Activated CD8-positive, alpha-beta memory T cell treated with anti-CD3 and anti-CD28 coated beads, Interleukin-2, amount 10 ng/mL, durations not matched to agents 7 days and 5 days (primary cell): ENCODE measurements around the gene KXD1. TPM values are rescaled to one million over a fixed set of nuclear protein-coding genes. Genes with fewer than 3 reads are reported as not detected.
"Not testable (repeated sequence)": the region's sequence is repeated elsewhere in the genome, so short reads cannot be mapped to it uniquely, and the experiment has no call there.

Experiments
- ATAC-seq: fragments of 150-1000 bp; cut with Tn5 transposase; one replicate; pipeline ENCODE4 v1.10.0; 2021; ENCODE audit warnings: moderate library complexity
- CTCF ChIA-PET: fragments of 350-600 bp; sonication (Branson Sonifier 250); formaldehyde crosslinking; loops from one replicate; lab custom pipeline; 2021; ENCODE audit warnings: antibody characterized with exemption; lab: Charles Lee
- DNase-seq: peaks from one replicate; pipeline ENCODE4 v3.0.0-alpha.2; 2020
- H3K27ac Mint-ChIP-seq: one replicate; pipeline ENCODE4 v1.8.0; 2021; ENCODE audit warnings: mild to moderate bottlenecking, mixed read lengths
- H3K27me3 Mint-ChIP-seq: one replicate; pipeline ENCODE4 v1.8.0; 2021; ENCODE audit warnings: mixed read lengths
- H3K36me3 Mint-ChIP-seq: one replicate; pipeline ENCODE4 v1.8.0; 2021; ENCODE audit warnings: mild to moderate bottlenecking, mixed read lengths
- H3K4me1 Mint-ChIP-seq: one replicate; pipeline ENCODE4 v1.8.0; 2021; ENCODE audit warnings: mixed read lengths
- H3K4me3 Mint-ChIP-seq: one replicate; pipeline ENCODE4 v1.8.0; 2021; ENCODE audit warnings: mild to moderate bottlenecking, moderate library complexity, mixed read lengths
- H3K9me3 Mint-ChIP-seq: one replicate; pipeline ENCODE4 v1.8.0; 2022; ENCODE audit warnings: low read depth, mixed read lengths
- total RNA-seq, 2 experiments: library from RNA; stranded (reverse); gene quantifications; one replicate each; pipeline ENCODE4 v1.2.3, GENCODE V29; 2021

KXD1 gene
- total RNA-seq, 2 experiments from 2014 or later: 106 to 113 TPM

DNA sequence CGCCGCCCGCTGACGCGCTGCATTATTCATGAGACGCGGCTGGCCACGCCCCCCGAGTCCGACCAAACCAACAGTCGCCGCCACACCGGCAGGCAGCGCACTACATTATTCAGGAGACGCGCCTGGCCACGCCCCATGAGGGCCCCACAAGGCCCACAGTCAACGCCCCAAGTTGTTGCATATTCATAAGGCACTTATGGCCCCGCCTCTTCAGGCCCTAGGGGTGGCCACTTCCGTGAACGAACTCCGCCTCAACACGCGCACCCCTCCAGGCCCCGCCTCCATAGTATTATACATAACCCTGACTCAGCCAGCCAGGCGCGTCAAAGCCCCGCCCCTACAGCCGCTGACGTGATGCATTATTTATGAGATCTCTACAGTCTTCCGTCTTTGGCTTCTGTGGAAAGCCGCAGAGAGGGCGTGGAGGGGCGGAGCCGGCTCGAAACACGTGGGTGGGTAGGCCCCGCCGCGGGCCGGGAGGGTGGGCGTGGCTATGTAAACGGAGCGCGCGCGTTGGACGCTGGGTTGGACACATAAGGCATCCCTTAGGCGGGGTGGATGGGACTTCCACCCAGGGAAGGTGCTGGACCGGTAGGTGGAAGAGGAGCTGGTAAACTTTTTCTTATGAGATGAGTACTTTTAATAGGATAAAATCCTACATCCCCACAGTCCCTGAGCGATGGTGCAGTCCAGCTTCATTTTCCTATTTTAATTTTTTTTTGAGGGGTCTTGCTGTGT is 35.4 kb upstream of the KXD1 start:
- Mint-ChIP-seq H3K27me3 (no peaks in the 10 kb centered on the region), H3K36me3 (no peaks in the 10 kb centered on the region), H3K4me1 (peaks cover 22% of the 10 kb centered on the region), H3K9me3 (no peaks in the 10 kb centered on the region), H3K4me3 (peak overlapping the region; percentile 92), H3K27ac (peak overlapping the region; percentile 93)
- ATAC-seq (peak; percentile 91), DNase-seq (peak; percentile 100)
- CTCF ChIA-PET: interaction anchor here (0.8 to 6.6 kb wide), 15 partner anchors 12 to 71 kb away, joined by 3 to 145 read pairs (median 11); partner anchors contain the start of genes FKBP8, KXD1, REX1BD and UBA52

DNA sequence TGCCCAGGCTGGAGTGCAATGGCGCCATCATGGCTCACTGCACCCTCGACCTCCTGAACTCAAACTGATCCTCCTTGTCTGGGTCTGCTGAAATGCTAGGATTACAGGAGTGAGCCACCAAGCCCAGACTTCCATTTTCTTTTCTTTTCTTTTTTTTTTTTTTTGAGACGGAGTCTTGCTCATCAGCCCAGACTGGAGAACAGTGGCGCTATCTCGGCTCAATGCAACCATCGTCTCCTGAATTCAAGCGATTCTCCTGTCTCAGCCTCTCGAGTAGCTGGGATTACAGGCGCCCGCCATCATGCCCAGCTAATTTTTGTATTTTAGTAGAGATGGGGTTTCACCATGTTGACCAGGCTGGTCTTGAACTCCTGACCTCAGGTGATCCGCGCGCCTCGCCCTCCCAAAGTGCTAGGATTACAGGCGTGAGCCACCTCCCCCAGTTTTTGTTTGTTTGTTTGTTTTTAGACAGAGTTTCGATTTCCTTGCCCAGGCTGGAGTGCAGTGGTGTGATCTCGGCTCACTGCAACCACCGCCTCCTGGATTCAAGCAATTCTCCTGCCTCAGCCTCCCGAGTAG is 34.7 kb upstream of the KXD1 start:
- CTCF ChIA-PET: interaction anchor here (0.8 to 6.1 kb wide), 11 partner anchors 11 to 72 kb away, joined by 3 to 145 read pairs (median 10); partner anchors contain the start of genes FKBP8, KXD1, REX1BD and UBA52

DNA sequence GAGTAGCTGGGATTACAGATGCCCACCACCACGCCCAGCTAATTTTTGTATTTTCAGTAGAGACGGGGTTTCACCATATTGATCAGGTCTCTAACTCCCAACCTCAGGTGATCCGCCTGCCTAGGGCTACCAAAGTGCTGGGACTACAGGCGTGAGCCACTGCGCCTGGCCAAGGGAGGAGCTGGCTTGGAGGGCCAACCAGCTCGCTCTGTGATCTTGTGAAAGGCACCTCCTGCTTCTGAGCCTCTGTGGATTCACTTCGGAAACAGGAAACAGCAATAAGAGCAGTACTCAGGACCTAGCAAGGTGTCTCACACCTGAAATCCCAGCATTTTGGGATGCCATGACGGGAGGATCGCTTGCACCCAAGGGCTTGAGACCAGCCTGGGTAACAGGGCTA is 33.8 kb upstream of the KXD1 start:
- Mint-ChIP-seq H3K36me3 (no peaks in the 10 kb centered on the region), H3K27me3 (no peaks in the 10 kb centered on the region), H3K4me1 (peaks cover 15% of the 10 kb centered on the region), H3K9me3 (no peaks in the 10 kb centered on the region), H3K27ac (no peak overlapping the region), H3K4me3 (no peak overlapping the region)
- CTCF ChIA-PET: interaction anchor here (0.5 to 5.9 kb wide), 5 partner anchors 20 to 1244 kb away, joined by 3 to 67 read pairs (median 10); partner anchors contain the start of genes KXD1 and REX1BD
- ATAC-seq (no peak), DNase-seq (no peak)

More for the DNA sequence above, 34.7 kb upstream of the KXD1 start:
- H3K9me3 Mint-ChIP-seq, H3K36me3 Mint-ChIP-seq, H3K27me3 Mint-ChIP-seq, DNase-seq, ATAC-seq: not testable (repeated sequence)
- Mint-ChIP-seq H3K27ac (peak overlapping the region; percentile 93), H3K4me3 (peak overlapping the region; percentile 92), H3K4me1 (peaks cover 21% of the 10 kb centered on the region)

DNA sequence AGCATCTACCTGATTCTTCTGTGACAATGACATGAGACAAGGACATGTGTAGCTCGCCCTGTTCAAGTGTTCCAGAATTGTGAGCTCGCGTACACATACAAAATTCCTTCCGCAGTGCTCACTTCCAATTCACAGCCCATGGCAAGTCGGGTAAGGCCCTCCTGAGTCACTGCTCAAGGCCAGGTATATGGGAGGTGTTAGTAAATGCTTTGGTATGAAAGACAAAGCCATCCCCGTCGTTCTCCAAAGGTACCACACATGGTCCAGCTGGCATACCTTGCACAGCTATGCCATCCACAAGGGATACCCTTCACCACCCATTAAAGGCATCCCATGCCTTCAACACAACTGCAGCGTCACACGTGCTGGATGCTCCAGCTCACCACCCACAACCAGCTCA is 31.4 kb upstream of the KXD1 start:
- CTCF ChIA-PET: interaction anchor here (1.1 to 1.3 kb wide), 3 partner anchors 19 to 62 kb away, joined by 3 to 6 read pairs (median 3); partner anchors contain the start of gene REX1BD
- Mint-ChIP-seq H3K4me1 (peaks cover 6% of the 10 kb centered on the region), H3K9me3 (no peaks in the 10 kb centered on the region), H3K36me3 (peaks cover 2% of the 10 kb centered on the region), H3K27me3 (no peaks in the 10 kb centered on the region), H3K4me3 (no peak overlapping the region), H3K27ac (no peak overlapping the region)
- no peak for ATAC-seq
- no peak for DNase-seq

DNA sequence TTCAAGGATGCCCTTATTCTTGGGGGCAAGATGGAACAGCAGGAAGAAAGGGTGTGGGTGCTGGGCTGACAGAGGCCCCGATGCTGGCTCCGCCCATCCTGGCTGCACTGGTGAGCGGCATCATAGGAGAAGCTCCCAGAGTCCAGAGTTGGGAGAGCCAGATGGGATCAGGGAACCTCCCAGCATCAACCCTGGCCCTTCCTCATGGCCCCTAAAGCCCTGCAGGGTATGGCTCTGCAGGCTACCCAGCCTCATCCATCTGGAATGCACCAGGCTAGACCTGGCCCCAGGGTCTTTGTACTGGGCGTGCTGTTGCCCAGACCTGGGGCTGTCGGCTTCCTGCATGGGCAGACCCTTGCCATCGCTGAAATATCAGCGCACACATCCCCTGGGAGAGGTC is 27.9 kb upstream of the KXD1 start:
- CTCF ChIA-PET: no interaction called here
- Mint-ChIP-seq H3K4me3 (no peak overlapping the region), H3K27ac (no peak overlapping the region), H3K27me3 (no peaks in the 10 kb centered on the region), H3K36me3 (peaks cover 11% of the 10 kb centered on the region), H3K4me1 (no peaks in the 10 kb centered on the region), H3K9me3 (no peaks in the 10 kb centered on the region)
- no peak for DNase-seq
- ATAC-seq: no peak

DNA sequence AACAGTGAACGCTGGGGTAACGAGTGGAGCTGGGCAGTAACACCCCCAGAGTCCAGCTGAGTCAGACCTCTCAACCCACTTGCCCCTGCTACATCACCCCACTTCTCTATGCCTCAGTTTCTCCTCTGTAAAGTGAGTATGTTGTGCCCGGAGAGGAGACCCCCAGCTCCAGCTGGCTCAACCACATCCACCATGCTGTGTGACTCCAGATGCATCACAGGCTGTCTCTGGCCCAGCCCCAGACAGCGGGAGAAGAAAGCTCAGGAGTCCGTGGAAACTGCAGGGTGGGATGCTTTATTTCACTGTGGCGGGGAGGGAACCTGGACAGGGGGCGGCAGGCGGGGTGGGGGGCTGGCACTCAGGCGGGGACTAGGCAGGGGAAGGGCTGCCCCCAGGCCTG is 26.2 kb upstream of the KXD1 start:
- Mint-ChIP-seq H3K9me3 (no peaks in the 10 kb centered on the region), H3K27me3 (no peaks in the 10 kb centered on the region), H3K4me1 (no peaks in the 10 kb centered on the region), H3K27ac (no peak overlapping the region), H3K36me3 (peaks cover 12% of the 10 kb centered on the region), H3K4me3 (no peak overlapping the region)
- CTCF ChIA-PET: interaction anchor here (1.2 to 1.4 kb wide), 2 partner anchors 11 kb away, joined by 4 read pairs; no protein-coding TSS in a partner anchor
- ATAC-seq (no peak), DNase-seq (no peak)

DNA sequence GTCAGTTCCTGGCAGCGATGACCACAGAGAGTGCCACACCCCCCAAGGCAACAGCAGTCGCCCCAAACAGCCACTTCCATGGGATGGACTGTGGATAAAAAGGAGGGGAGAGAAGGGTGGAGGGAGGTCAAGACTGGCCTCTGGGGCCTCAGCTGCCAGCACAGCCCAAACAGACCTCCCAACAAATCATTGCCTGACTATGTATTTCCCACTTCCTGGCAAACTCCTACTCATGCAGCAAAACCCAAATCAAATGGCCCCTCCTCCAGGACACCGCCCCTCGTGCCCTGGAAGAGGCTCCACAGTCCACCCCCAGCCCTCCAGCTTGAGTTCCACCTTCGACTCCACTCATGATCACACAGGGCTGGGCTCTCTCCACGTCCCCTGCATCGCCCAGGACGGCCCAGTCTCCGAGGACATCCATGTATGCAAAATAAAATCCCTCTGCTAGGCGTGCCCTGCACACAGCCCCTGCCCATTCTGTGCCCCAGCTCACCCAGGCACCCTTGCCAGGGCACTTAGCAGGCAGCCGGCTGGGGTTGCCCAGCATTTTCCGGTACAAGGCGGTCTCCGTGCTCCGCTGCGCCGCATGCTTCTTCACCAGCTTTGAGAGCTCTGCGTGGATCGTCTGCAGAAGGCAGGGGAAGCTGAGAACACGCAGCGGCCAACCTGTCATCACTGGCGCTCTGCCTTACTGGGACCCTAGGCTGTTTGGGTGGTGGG is 25.3 kb upstream of the KXD1 start:
- Mint-ChIP-seq H3K27me3 (no peaks in the 10 kb centered on the region), H3K27ac (no peak overlapping the region), H3K9me3 (no peaks in the 10 kb centered on the region), H3K4me3 (no peak overlapping the region), H3K36me3 (peaks cover 14% of the 10 kb centered on the region), H3K4me1 (no peaks in the 10 kb centered on the region)
- ATAC-seq (peak; percentile 16), DNase-seq (no peak)
- CTCF ChIA-PET: no interaction called here

DNA sequence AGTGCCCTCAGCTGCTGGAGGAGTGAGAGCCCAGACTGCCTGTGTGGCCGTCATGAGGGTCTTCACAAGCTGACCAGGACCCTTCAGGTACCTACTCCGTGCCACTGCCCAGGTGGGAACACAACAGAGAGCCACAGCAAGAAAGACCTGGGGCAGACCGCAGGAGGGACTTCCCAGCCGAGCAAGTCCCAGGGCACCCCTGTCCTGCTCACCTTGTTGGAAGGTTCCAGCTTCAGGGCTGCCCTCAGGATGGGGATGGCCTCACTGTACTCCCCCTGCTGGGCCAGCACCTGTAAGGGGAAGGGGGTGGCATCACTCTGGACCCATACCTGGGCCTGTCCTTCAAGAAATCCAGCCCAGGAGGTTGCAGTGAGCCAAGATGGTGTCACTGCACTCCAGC is 24.6 kb upstream of the KXD1 start:
- no peak overlapping the region for H3K27ac Mint-ChIP-seq
- H3K4me3 Mint-ChIP-seq: no peak overlapping the region
- DNase-seq (no peak), ATAC-seq (no peak)
- CTCF ChIA-PET: no interaction called here
- H3K9me3 Mint-ChIP-seq: no peaks in the 10 kb centered on the region
- H3K4me1 Mint-ChIP-seq: no peaks in the 10 kb centered on the region
- H3K36me3 Mint-ChIP-seq: peaks cover 14% of the 10 kb centered on the region
- no peaks in the 10 kb centered on the region for H3K27me3 Mint-ChIP-seq

DNA sequence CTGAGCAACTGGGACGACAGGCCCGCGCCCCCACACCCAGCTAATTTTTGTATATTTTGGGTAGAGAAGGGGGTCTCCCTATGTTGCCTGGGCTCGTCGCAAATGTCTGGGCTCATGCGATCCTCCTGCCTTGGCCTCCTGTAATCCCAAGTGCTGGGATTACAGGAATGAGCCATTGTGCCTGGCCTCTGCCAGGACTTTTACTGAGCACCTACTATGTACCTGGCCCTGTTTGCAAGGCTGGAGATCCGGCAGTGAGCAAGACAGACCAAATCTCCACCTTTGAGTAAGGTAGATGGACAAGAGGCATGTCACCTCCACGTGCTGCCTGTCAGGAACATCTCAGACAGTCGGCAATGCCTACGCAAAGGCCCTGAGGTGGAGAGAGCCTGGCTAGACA is 21.2 kb upstream of the KXD1 start:
- Mint-ChIP-seq H3K36me3 (peaks cover 22% of the 10 kb centered on the region), H3K4me3 (no peak overlapping the region), H3K9me3 (no peaks in the 10 kb centered on the region), H3K27ac (no peak overlapping the region), H3K27me3 (no peaks in the 10 kb centered on the region), H3K4me1 (peaks cover 6% of the 10 kb centered on the region)
- CTCF ChIA-PET: interaction anchor here (0.6 to 1.4 kb wide), 2 partner anchors 54 to 1059 kb away, joined by 3 to 6 read pairs; no protein-coding TSS in a partner anchor
- DNase-seq (no peak), ATAC-seq (no peak)

DNA sequence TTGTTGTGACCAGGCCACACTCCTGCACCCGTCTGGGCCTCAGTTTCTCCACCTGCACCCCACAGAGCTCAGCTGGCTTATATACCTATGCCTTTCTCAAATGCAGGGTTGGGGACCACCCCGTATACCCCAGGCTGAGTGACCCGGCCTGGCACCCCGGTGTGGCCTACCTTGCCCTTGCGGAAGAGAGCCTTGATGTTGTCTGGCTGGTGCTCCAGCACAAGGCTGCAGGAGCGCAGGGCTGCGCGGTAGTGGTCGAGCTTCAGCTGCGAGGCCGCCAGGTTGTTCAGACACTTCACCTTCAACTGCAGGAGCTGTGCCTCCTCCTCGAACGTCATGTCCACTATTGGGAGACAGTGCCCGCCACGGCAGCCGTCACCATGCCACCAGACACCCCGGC is 20.2 kb upstream of the KXD1 start:
- DNase-seq (no peak), ATAC-seq (no peak)
- peaks cover 12% of the 10 kb centered on the region for H3K4me1 Mint-ChIP-seq
- H3K36me3 Mint-ChIP-seq: peaks cover 18% of the 10 kb centered on the region
- H3K4me3 Mint-ChIP-seq: no peak overlapping the region
- no peaks in the 10 kb centered on the region for H3K27me3 Mint-ChIP-seq
- no peak overlapping the region for H3K27ac Mint-ChIP-seq
- CTCF ChIA-PET: no interaction called here
- no peaks in the 10 kb centered on the region for H3K9me3 Mint-ChIP-seq

DNA sequence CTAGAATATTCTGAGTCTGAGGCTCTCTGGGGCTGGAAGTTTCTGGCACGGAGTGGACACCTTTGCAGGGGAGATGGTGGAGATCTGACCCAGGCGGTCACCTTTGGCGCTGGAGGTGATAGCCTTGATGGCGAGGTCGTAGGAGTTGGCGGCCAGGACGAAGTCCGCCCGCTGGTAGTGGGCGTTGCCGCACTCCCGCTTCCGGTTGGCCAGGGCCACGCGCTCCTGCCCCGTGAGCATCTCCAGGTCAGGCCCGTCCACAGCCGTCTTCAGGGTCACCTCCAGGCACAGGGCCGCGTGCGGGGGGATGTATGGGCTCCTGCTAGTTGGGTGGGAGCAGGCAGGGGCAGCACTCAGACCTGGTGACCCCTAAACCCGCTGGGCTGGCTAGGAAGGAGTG is 19.6 kb upstream of the KXD1 start:
- Mint-ChIP-seq H3K4me1 (peaks cover 14% of the 10 kb centered on the region), H3K36me3 (peaks cover 15% of the 10 kb centered on the region), H3K4me3 (no peak overlapping the region), H3K9me3 (no peaks in the 10 kb centered on the region), H3K27me3 (no peaks in the 10 kb centered on the region), H3K27ac (no peak overlapping the region)
- DNase-seq (no peak), ATAC-seq (no peak)
- CTCF ChIA-PET: interaction anchor here (0.6 kb wide), 1 partner anchor 24 kb away, joined by 3 read pairs; no protein-coding TSS in a partner anchor

DNA sequence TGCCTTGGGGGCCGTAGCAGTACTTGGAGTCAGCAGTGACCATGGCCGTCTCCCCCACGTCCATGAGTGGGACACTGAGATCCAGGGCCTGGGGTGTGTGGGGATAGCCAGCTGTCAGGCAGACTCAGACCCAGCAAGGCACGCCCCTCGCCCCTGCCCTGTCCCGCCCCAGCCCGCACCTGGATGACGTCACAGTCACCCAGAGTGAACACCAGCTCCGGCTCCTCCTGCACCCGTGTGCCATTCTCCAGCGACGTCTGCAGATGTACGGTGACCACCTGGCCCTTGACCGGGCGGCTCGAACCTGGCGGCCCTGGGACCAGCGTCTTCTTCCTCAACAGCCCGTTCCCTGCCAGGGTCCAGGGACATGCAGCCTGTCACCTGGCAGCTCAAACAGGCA is 18.3 kb upstream of the KXD1 start:
- H3K27ac Mint-ChIP-seq: no peak overlapping the region
- H3K36me3 Mint-ChIP-seq: peaks cover 15% of the 10 kb centered on the region
- no peak overlapping the region for H3K4me3 Mint-ChIP-seq
- H3K27me3 Mint-ChIP-seq: no peaks in the 10 kb centered on the region
- CTCF ChIA-PET: interaction anchor here (1.0 to 1.5 kb wide), 2 partner anchors 17 to 68 kb away, joined by 3 read pairs; partner anchors contain the start of gene ELL
- ATAC-seq (no peak), DNase-seq (no peak)
- H3K4me1 Mint-ChIP-seq: peaks cover 21% of the 10 kb centered on the region
- H3K9me3 Mint-ChIP-seq: no peaks in the 10 kb centered on the region

DNA sequence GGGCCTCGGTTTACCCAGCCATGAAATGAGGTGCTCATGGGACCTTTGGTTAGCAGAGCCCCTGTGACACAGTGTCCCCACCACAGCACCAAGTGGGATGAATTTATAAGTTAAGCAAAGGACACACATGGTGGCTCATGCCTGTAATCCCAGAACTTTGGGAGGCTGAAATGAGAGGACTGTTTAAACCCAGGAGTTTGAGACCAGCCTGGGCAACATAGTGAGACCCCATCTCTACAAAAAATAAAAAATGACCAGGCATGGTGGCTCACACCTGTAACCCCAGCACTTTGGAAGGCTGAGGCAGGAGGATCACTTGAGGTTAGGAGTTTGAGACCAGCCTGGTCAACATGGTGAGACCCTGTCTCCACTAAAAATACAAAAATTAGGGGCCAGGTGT is 17.5 kb upstream of the KXD1 start:
- not testable (repeated sequence) for DNase-seq, H3K9me3 Mint-ChIP-seq, H3K27ac Mint-ChIP-seq, H3K4me3 Mint-ChIP-seq, H3K27me3 Mint-ChIP-seq, ATAC-seq
- Mint-ChIP-seq H3K36me3 (peaks cover 15% of the 10 kb centered on the region), H3K4me1 (peaks cover 26% of the 10 kb centered on the region)
- CTCF ChIA-PET: interaction anchor here (1.0 kb wide), 1 partner anchor 18 kb away, joined by 3 read pairs; the partner anchor contains the start of gene ELL
